NCI-H1930 (cell line): ENCODE measurements around the gene TUBD1.
"Not testable (repeated sequence)": the region's sequence is repeated elsewhere in the genome, so short reads cannot be mapped to it uniquely, and the experiment has no call there.

Experiments used
- DNase-seq, 2 experiments: peaks; one replicate each; lab custom pipeline; 2025; lab: John Stamatoyannopoulos, UW

The TUBD1 gene

DNA sequence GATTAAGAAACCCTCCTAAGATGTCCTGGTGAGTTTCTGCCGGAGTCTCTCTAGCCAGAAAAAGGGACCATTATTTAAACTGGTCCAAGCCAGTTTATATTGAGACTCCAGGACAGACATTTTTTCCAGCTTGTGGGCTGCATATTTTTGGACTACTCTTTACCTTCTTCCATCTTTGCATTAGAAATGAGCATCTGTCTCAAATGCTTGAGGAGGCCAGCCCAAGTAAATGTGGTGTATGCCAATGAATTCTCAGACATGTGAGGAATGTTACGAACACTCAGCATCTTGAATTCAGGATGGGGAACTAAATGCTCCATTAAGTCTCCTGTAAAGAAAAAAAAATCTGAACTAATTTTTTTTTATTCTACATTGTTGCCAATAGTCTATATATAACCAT is 18.4 kb downstream of the TUBD1 start:
- no peak for DNase-seq

GRCh38 chr17:59873414-59873813 is 19.3 kb downstream of the TUBD1 start:
- DNase-seq: not testable (repeated sequence)

GRCh38 chr17:59872351-59872750 is 20.4 kb downstream of the TUBD1 start:
- DNase-seq: no peak

DNA sequence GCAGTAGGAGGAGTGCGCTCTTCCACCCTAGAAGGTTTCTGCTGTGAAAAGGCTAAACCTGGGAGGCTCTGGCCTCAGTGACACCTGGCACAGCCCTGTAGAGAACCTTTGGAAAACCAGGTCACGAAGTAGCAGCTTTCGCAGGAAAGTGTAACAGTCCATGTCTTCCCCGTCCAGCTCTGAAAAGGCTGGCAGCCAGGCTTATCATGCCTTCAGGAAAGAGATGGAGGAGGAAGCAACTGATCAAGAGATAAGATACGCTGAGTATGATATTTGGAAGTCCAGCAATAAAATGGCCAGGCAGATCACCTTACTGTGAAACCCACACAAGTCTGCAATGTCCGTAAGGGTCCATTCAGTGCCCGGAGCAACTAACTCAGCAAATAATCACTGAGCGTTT is 22.3 kb downstream of the TUBD1 start:
- DNase-seq: no peak

DNA sequence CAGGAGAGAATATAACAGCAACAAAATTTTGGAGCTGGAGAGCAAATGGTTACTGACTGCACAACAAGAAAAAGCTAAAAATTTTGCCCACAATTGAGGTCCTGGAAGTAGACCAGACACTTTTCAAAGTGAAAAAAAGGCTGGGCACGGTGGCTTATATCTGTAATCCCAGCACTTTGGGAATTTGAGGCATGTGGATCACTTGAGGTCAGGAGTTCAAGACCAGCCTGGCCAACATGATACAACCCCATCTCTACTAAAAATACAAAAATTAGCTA is 22.9 kb downstream of the TUBD1 start:
- DNase-seq: no peak

GRCh38 chr17:59863616-59864015 is 29.1 kb downstream of the TUBD1 start:
- no peak for DNase-seq

GRCh38 chr17:59859444-59860025 is 33.2 kb downstream of the TUBD1 start:
- no peak for DNase-seq

GRCh38 chr17:59858932-59859331 is 33.8 kb downstream of the TUBD1 start:
- no peak for DNase-seq

DNA sequence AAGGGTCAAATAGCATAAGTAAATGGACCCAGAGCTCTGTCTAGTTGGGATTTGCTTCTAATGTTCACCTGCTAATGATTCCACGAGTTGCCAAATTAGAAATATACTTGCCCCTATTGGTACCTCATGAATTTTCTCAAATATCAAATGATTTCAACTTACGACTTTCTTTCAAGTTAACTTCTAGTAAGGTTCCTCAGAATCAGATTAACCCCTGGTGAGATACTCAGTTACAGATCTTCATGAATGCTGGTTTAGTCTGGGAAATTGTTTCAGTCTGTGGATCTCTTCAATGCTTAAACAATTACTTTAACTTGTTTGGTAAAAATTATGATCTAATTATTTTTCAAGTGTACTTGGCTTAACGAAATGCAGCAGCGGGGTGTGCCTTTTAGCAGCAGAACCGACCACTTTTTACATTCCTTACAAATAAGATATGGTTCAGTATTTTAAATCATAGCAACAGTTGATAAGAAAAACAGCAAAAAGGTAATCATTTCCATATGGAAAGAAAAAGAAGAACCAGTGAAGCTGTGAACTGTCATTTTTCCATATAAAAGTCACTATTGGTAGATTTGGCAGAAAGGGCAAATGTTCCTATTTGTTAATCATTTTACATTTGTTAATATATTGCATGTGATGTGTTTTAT is 34.5 kb downstream of the TUBD1 start:
- DNase-seq: no peak

DNA sequence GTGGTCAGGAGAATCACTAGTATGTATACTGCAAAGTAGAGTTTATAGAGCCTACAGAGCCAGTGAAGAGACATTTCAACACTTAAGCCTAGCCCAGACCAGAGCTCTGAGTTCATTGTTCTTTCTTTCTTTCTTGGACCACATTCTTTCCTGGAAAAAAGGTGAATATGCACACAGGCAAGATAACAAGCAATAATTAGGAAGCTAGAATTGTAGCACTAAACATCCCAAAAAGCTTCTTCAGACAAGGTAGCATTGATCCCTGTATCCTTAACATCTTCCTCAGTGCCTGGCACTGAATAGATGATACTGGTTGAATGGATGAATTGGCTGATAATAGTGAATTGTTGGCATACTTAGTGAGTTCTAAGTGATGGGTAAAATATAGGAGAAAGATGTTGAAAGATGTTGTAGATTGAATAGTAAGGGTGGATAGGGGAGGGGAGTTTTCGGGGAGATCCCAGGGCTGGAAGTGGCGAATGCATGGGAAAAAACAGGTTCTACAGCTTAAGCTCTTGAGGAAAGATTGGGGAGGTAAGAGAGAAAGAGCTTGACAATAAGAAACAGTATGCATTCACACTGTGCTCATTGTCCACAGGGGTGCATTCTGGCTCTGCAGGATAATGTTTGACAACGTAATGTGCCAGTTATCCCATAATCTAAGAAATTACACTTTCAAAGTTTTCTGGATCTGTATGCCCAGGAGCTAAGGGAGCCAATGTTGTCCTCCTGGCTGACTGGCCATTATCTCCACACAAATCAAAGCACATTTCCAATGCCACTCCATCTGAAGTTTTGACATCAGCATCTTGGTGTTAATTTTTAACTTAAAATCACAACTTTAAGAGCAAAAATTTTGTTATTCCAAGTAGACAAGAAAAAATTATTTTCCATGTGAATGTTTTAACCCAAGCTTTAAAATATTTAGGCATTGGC is 35.6 kb downstream of the TUBD1 start:
- no peak for DNase-seq

- not testable (repeated sequence) for DNase-seq
These were observed 38.6 kb downstream of the TUBD1 start for GRCh38 chr17:59853919-59854729.

GRCh38 chr17:59853168-59853918 is 39.4 kb downstream of the TUBD1 start:
- peak; percentile 27 to 31 for DNase-seq

- not testable (repeated sequence) for DNase-seq
These were observed 39.9 kb downstream of the TUBD1 start for GRCh38 chr17:59852847-59853167.

GRCh38 chr17:59851439-59852375 is 41.0 kb downstream of the TUBD1 start:
- DNase-seq: no peak

DNA sequence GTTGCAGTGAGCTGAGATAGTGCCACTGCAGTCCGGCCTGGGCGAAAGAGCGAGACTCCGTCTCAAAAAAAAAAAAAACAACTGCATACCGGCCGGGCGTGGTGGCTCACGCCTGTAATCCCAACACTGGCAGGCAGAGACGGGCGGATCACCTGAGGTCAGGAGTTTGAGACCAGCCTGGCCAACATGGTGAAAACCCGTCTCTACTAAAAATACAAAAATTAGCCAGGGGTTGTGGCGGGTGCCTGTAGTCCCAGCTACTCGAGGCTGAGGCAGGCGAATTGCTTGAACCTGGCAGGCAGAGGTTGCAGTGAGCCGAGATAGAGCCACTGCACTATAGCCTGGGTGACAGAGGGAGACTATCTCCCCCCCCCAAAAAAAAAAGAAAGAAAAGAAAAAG is 42.4 kb downstream of the TUBD1 start:
- DNase-seq: not testable (repeated sequence)

DNA sequence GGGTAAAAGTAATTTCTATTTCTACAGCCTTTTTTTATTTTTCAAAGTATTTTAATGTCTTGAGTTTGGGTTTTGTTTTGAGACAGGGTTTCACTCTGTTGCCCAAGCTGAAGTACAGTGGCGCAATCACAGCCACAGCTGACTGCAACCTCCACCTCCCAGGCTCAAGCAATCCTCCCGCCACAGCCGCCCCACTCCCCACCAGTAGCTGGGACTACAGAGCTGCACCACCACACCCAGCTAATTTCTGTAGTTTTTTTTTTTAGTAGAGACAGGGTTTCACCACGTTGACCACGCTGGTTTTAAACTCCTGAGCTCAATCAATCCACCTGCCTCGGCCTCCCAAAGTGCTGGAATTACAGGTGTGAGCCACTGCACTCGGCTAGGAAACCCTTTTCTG is 44.0 kb downstream of the TUBD1 start:
- DNase-seq: no peak

- DNase-seq: no peak
These were observed 44.4 kb downstream of the TUBD1 start for GRCh38 chr17:59848385-59848668.

DNA sequence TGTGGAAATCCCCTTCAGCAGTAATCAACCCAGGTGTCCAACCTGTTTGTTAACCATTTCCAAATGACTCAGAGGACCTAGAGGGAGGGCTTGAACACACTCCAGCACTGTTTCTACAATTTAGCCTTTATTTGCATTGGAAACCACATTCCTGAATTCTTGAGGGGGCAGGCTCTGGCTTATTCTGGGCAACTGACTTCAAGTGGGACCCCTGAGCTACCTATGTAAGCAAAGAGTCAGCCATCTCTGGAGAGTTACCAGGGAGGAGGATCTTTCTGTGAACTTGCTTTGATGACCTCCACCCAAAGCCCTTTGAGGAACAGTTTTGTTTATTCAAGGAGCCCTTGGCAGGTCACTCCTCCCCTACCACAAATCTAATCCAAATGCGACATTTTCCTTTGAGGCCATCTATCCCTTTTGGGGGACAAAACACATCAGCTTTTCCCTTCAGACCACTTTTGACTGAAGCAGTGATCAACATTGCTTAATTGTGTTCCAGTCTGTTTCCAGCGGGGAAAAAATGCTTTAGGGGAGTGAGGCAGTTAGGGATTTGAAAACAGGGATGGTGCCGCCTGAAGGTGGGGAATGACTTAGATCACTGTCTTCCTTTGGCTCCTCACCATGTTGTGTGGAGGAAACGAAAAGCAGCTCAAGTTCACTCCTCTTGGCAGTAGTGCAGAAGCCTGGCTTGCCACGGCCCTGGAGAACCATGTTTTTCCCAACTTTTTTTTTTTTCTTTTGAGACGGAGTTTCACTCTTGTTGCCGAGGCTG is 46.2 kb downstream of the TUBD1 start:
- peak in 1 of 2 experiments; percentile 47 for DNase-seq

- peak; percentile 58 to 80 for DNase-seq
These were observed 46.9 kb downstream of the TUBD1 start for GRCh38 chr17:59845595-59846393.
